AG20443 (cell line): ENCODE results near the gene PRKN.

ENCODE experiments used
- DNase-seq: peaks from one replicate; pipeline ENCODE4 v3.0.0; 2012; ENCODE audit warnings: low spot score, mixed read lengths

The PRKN gene

DNA sequence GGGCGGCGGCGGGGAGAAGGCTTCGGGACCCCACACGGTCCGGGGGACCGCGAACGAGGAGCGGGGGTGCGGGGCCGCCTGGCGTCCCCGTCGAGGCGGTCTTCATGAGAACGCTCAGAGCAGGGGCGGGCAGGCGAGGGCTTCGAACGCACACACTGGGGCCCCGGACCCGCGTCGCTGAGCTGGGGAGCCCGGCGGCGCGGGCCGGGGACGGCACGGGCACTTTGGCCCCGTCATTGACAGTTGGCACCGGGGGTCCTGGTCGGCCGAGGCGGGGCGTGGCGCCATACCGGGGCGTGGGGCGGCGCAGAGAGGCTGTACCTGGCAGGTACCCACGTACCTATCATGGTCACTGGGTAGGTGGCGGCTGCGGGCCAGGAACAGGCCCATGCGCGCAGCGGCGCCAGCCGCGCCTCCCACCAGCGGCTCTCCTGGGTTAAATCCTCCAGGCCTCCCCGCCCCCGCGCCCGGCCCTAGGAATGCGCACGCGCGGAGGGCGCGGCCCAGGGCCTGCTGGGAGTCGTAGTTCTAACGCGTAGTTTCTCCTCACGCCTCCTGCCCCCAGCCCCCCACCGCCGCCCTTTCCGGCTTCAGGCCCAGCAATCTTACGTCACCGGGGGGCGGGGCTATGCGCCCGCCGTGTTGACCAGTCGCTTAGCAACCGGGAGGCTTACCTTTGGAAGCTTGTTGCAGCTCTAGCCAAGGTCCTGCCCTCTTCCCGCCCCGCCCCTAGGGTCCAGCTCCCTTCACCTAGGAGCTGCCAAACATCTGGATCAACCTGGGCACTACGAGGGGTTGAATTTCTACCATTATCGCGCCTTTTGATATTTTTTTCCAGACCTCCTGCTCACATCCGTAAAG, at the start of gene PRKN, which contains the start of gene PACRG:
Gene PRKN, minus strand, starts transcription at position 445 of the 861 bp plus-strand sequence.
Gene PACRG, plus strand, starts transcription at position 653 of the 861 bp plus-strand sequence.
- peak; percentile 100 for DNase-seq

DNA sequence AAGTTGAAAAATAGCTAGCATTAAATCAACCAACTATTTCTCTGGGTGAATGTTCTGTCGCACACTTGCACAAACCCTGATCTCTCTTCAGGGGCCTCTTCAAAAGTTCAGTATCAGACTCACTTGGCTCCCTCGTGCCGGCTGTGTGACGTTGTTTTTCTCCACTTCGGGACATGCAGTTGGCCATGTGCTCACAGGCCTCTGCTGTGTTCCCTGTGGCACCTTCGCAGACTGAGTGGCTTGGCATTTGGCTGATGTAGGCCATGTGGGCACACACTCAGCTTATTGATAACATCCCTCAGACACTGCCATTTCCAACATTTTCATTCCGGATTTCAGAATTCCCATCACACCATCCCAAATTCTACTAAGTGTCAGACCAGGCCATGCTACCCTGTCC, 49.5 kb upstream of the PRKN start:
- DNase-seq = no peak

- DNase-seq = no peak
These were observed 46.4 kb upstream of the PRKN start for GRCh38 chr6:162773996-162774395.

DNA sequence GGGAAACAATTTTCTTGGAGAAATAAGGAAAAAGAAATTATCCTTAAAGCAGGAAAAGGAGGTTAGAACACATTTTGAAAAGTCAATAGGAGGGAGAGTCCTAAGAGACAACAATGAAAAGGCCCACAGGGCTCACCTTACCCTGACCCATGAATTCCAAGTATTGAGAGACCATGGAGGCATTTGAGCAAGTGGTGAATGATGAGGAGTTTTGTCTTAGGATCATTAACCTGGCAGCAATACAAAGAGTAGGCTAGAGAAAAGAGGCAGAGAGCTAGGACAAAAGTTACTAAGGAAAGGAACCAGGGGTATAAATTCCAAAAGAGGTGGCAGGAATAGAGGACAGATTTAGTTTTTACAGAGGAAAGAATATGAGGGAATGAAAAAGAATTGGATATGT, 44.9 kb upstream of the PRKN start:
- no peak for DNase-seq

- no peak for DNase-seq
These were observed 43.4 kb upstream of the PRKN start for GRCh38 chr6:162770955-162771354.

DNA sequence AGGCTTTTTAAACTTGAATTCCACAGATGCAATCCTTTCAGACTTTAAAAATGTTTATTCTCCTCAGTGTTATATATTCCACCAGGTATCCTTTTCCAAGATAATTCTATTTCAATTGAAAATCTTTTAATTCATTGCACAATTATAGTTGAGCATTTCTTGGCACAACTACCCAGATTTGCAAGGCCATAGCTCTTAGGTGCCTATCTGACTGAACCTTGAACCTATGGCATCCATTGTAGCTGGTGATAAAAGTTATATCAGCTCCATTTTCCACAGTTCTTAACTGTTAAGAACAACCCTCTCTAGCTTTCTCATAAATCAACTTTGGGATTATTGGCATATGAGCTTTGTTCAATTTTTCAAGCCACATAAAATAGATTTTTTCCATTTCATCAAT, 42.6 kb upstream of the PRKN start:
- DNase-seq = no peak

GRCh38 chr6:162753775-162754174, 26.2 kb upstream of the PRKN start:
- no peak for DNase-seq

DNA sequence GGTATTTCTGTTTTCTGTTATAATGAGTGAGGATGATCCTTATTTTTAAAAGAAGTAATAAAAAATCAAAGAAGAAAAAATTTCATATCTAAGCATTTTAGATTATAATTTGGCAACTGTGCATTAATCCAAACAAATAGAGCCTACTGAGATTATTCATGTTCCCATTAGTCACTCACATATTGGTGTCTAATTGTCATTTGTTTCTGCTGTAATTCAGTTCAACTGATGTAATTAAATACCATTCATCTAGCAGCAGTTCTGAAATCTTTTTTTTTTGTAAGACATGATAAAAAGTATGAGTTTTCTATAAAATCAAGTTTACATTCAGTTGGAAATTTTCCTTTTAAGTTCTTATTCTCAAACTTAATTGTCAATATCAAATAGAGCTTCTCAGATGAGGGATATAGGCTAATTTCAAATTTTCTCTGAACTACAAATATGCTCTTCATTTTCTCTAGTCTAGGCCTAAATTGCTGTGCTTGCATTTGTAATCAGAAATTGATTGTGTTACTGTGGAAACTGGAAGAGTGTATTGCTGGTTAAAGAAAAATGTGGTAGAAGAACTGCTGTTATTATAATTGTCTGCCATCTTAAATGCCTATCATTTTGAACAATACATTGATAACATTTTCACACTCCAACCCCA, 23.8 kb upstream of the PRKN start:
- no peak for DNase-seq

DNA sequence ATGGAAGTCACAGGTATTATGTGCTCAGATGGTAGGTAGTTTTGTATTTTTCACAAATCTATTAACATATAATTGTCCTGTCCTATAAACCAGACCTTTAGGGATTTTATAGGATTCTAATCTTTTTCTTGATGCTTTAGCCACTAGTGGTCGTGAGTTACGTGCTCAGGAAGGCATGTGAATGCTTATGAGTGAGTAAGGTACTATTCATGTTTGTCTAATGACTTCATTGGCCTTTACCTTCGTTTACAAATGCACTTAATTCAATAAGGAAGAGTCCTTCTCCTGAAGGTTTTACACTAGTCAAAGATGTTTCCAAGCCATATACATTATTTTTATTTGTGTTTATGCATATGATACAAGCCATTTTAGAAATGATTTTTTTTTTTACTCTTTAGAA, 23.2 kb upstream of the PRKN start:
- DNase-seq = no peak

DNA sequence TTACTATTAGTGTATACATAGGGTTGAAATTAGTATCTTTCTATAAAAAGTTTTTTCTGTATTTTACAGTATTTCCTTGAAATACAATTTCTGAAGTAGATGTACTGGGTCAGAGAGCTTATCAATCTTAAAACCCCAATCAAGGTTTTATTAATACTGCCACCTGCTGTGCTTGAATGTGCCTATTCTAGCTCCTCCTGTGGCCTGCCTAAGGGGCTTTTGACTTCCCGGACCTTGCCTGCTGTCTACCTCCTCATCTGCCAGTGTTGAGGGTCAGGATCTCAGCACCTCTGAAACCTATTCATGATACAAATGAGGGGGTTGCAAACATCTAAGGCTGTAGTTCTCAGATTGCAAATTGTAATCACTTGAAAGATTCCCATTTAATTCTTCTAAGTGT, 9.4 kb upstream of the PRKN start:
- DNase-seq = no peak

DNA sequence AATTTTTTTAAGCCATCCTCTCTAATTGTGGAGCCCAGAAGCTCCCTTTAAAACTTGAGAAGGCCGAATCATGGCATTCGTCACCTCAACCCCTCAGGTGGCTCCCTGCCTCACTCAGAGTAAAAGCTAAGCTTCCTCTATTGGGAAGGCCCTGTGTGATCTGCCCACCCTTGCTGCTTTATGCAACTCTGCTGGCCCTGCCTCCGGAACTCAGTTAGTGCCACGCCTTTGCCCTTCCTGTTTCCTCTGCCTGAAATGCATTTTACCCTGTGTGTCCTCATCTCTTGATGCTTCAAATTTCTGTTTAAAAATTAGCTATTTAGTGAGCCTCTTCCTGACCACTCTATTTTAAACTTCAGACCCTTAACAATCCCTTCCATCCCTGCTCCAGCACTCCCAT, 5.9 kb upstream of the PRKN start:
- DNase-seq = no peak

DNA sequence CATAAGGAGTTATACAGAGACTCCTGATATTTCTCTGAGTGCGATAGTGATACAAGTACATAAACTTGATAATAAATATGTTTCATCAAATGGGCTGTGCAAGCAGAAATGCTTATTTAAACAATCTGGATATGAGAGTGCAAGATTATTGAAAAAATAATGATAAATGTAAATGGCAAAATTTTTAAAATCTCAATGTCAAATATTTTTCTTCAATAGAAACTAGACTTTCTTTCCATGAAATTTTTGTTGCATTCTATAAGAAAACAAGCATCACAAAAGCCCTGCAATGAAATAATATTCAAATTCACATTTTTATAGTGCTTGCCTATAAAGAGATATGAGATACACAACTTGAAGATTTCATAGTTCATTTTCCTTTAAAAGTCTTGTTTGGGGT, 2.9 kb upstream of the PRKN start:
- DNase-seq = no peak

GRCh38 chr6:162728706-162729105, 1.1 kb upstream of the PRKN start:
- no peak for DNase-seq

DNA sequence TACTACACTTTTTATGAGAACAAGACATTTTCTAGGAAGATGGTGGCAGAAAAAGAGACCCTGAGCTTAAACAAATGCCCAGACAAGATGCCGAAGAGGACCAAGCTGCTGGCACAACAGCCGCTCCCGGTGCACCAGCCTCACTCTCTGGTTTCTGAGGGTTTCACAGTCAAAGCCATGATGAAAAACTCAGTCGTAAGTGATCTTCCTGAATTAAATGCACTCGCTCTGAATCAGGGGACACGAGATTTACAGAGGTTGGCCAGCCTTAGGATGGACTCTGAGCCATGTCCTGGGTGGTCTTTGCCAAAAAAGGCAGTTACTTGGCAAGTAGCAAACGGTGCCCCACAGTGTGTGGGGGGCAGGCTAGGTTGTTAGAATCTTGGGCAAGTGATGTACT, 631 bp upstream of the PRKN start:
- DNase-seq = peak; percentile 22

DNA sequence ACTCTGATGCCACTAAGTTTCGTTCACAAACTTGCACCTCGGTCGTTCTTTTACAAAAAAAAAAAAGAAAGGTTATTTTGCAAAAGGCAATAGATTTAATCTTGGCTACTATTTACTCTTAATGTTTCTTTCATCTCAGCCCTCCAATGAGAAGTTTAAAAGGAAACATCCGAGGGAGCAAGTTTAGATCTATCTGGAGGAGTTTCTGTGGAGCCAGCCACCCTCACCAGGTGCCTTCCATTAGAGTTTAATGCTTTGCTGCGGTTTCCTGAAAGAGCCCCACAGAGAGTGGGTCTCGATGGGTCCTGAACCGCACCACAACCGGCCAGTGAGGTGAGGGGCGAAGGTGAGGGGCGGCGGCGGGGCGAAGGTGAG, 632 bp downstream of the PRKN start:
- DNase-seq = no peak

GRCh38 chr6:162722633-162723032, 4.9 kb downstream of the PRKN start:
- DNase-seq = no peak

GRCh38 chr6:162722226-162722625, 5.3 kb downstream of the PRKN start:
- no peak for DNase-seq

DNA sequence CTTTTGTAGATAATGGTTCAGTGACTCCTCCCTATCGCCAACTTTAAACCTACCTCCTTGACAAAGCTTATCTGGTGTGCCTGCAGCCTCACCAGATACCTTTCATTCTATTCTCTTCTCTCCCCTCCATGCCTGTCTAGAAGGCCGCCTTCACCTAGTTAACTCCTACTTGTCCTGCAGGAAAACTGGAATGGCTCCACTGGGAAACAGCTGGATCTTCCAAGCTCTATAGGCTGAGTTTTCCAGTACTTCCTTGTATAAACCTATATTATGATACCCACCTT, 6.2 kb downstream of the PRKN start:
- no peak for DNase-seq

DNA sequence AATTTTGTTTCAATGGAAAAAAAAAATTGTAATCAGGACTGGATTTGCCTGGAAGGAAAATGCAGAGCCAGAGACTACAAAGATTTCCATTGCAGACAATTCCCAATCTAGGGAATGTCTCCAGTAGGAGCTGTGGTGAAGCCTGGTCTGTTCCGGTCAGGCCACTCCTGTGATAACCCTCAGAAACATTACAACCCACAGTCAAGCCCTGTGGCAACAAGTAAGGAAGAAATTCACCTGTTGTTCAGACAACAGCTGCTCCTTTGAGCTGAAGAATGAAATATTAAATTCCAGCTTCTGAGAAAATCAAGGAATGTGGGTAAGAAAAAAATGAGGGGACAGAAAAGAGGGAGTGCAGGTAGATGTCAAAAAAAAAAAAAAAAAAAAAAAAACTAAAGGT, 8.0 kb downstream of the PRKN start:
- DNase-seq = no peak

DNA sequence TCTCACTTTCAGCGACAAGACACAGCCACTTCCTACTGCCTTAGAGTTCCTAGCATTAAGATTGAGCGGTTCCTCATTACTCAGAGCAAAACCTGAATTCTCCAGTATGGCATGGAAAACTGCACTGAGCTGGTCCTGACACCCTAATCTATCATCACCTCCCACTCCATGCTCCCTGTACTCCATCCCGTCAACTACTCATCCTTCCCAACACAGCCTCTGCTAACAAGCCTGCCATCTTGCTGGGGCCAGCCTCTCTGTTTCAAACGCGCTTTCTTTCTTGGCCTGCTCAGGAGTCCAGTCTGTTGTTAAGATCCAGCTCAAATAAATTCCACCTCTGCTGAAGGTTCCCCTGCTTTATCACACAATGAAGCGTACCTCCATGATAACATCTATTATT, 12.0 kb downstream of the PRKN start:
- DNase-seq = no peak

- no peak for DNase-seq
These were observed 13.4 kb downstream of the PRKN start for GRCh38 chr6:162713974-162714780.

DNA sequence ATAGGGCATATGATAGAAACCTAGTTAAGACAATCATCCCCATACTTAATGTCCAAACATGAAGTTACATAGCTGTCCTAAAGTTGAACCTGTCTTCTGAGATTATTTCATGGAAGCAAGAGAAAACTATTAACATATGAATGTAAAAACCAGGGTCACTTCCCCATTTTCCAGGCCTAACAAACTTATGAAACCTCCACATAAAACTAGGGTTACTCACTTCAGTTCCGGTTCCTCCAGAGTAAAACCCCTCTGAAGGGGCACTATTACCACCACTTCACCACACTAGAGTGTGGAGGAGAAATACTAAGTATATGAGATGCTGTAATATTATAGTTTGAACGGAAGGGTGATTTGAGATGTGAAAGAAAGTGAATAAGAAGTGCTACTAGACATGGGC, 14.9 kb downstream of the PRKN start:
- no peak for DNase-seq

DNA sequence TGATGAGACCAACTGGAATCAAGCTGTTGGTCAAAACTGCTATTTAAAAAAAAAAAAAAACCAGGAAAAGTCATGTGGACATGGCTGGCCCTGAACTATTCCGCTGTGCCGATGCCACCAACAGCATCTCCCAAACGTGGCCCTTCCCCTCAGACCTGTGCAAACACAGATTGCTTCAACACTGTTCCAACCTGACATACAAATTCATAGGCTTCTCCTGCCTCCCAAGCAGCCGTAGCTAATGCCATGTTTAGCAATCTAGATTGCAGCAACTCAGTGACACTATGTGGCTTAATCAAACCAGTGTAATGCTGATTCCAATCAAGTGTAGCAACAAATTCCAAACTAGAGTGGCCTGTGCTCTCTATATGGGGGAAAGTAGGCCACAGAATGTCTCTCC, 16.2 kb downstream of the PRKN start:
- DNase-seq = no peak
